Suprapubic skin (tissue), 3 donors: Measurements from ENCODE around the gene FCHO2.

Experiments used
- EP300 ChIP-seq: sonication (generic); formaldehyde crosslinking; IDR thresholded peaks from one replicate; pipeline ENCODE4 v1.6.1; 2017; ENCODE audit warnings: antibody characterized with exemption
- TF ChIP-seq, protein P1 (sequence below), 2 donors: fragments of 200-600 bp in 1 of 2; fragments of 450-650 bp in 1 of 2; sonication (generic) in 1 of 2; IDR thresholded peaks; one replicate each; pipeline ENCODE4 v1.5.1; 2016 to 2019; ENCODE audit warnings: antibody characterized with exemption in 2 of 2, mild to moderate bottlenecking in 1 of 2, moderate library complexity in 1 of 2

GRCh38 chr5:72991394-72991793 is 35.6 kb downstream of the FCHO2 start:
- no peak for TF ChIP-seq EP300
- TF ChIP-seq, protein P1, sequence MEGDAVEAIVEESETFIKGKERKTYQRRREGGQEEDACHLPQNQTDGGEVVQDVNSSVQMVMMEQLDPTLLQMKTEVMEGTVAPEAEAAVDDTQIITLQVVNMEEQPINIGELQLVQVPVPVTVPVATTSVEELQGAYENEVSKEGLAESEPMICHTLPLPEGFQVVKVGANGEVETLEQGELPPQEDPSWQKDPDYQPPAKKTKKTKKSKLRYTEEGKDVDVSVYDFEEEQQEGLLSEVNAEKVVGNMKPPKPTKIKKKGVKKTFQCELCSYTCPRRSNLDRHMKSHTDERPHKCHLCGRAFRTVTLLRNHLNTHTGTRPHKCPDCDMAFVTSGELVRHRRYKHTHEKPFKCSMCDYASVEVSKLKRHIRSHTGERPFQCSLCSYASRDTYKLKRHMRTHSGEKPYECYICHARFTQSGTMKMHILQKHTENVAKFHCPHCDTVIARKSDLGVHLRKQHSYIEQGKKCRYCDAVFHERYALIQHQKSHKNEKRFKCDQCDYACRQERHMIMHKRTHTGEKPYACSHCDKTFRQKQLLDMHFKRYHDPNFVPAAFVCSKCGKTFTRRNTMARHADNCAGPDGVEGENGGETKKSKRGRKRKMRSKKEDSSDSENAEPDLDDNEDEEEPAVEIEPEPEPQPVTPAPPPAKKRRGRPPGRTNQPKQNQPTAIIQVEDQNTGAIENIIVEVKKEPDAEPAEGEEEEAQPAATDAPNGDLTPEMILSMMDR (IDR thresholded peaks at IDR 0.05) = no peak
